ENCODE data around the gene NMNAT2. TPM values are rescaled to one million over a fixed set of nuclear protein-coding genes. Genes with fewer than 3 reads are reported as not detected.

NMNAT2 gene
- polyA plus RNA-seq, 3 donors, result 0.22 to 0.43 TPM; not detected in 1

DNA sequence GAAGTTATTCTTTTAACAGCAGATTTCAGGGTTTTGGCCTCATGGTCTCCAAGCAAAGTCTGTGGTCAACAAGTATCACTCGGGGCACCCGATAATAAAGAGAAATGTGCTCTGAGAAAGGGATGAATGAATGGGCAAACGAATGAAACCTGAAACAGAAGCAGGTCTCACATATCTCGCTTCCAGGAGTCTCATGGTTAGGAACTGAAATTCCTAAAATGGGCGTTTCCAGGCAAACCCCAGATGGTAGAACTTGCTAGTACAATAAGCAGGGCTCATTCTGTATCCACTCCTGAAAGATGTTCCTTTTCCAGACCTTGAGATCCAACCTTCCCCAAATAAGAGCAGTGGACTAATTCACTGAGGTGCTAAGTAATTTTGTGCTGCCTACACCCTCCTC is 144.9 kb downstream of the NMNAT2 start:
- Mint-ChIP-seq H3K9me3 (peaks cover 0 to 2% (median 0%) of the 10 kb centered on the region in 7 donors), H3K36me3 (no peaks in the 10 kb centered on the region), H3K27me3 (ENCODE audit: low read depth in 3 of 3) (peaks cover 0 to 2% (median 0%) of the 10 kb centered on the region in 3 donors), H3K4me1 (peaks cover 10% of the 10 kb centered on the region), H3K27ac (no peak overlapping the region), H3K4me3 (no peak overlapping the region)
- Histone ChIP-seq H3K36me3 (replicated peaks in 1 of 2; ENCODE audit: control insufficient read depth in 1 of 2, insufficient read depth in 2 of 2, low read length in 2 of 2) (no peaks in the 10 kb centered on the region), H3K4me2 (replicated peaks; ENCODE audit: extremely low read depth, low read length, poor library complexity, severe bottlenecking) (no peak overlapping the region), H2AFZ (ENCODE audit: insufficient read depth, low read depth, low read length, poor library complexity, severe bottlenecking) (no peak overlapping the region), H3K9me3 (replicated peaks in 1 of 2; ENCODE audit: control insufficient read depth in 1 of 2, insufficient read depth in 1 of 2, low read length in 2 of 2) (no peaks in the 10 kb centered on the region), H4K20me1 (ENCODE audit: insufficient read depth, low read length) (no peaks in the 10 kb centered on the region), H3K4me3 (replicated peaks in 1 of 3; ENCODE audit: low read depth in 2 of 3, low read length in 3 of 3) (no peak overlapping the region), H3K79me2 (ENCODE audit: insufficient read depth, low read length) (no peaks in the 10 kb centered on the region), H3K27me3 (ENCODE audit: control insufficient read depth in 2 of 2, insufficient read depth in 2 of 2, low read length in 2 of 2) (peaks cover 0 to 3% of the 10 kb centered on the region in 2 donors), H3K9ac (ENCODE audit: insufficient read depth, low read length, poor library complexity, severe bottlenecking) (no peak overlapping the region), H3K4me1 (ENCODE audit: control insufficient read depth in 1 of 2, insufficient read depth in 2 of 2, low read length in 2 of 2) (peaks cover 4 to 7% of the 10 kb centered on the region in 2 donors), H3K27ac (ENCODE audit: low read depth in 1 of 2, low read length in 2 of 2) (no peak overlapping the region)
- DNase-seq, result no peak
- no peak for TF ChIP-seq CTCF (IDR thresholded peaks at IDR 0.05)
- intact Hi-C loops (cut with micrococcal nuclease), result no loop called here
- 96% methylated on average over 5 of the region's 5 CpGs for WGBS (ENCODE audit: insufficient coverage)

- H3K27ac ChIP-seq (ENCODE audit: low read depth in 1 of 2, low read length in 2 of 2), result no peak overlapping the region
- no peak for DNase-seq
- H3K9me3 ChIP-seq (replicated peaks in 1 of 2; ENCODE audit: control insufficient read depth in 1 of 2, insufficient read depth in 1 of 2, low read length in 2 of 2), result no peaks in the 10 kb centered on the region
- Mint-ChIP-seq H3K27ac (peak overlapping the region in 1 of 7 donors; percentile 38), H3K9me3 (peaks cover 0 to 2% (median 0%) of the 10 kb centered on the region in 7 donors), H3K27me3 (ENCODE audit: low read depth in 3 of 3) (peaks cover 0 to 4% (median 3%) of the 10 kb centered on the region in 3 donors), H3K36me3 (no peaks in the 10 kb centered on the region), H3K4me3 (no peak overlapping the region), H3K4me1 (peaks cover 5% of the 10 kb centered on the region)
- TF ChIP-seq CTCF (IDR thresholded peaks at IDR 0.05), result no peak
- no peak overlapping the region for H3K4me2 ChIP-seq (replicated peaks; ENCODE audit: extremely low read depth, low read length, poor library complexity, severe bottlenecking)
- 100% methylated on average over 1 of the region's 4 CpGs for WGBS (ENCODE audit: insufficient coverage)
- intact Hi-C loops (cut with micrococcal nuclease), result no loop called here
- peaks cover 0 to 3% of the 10 kb centered on the region in 2 donors for H3K27me3 ChIP-seq (ENCODE audit: control insufficient read depth in 2 of 2, insufficient read depth in 2 of 2, low read length in 2 of 2)
- no peaks in the 10 kb centered on the region for H3K79me2 ChIP-seq (ENCODE audit: insufficient read depth, low read length)
- no peak overlapping the region for H3K4me3 ChIP-seq (replicated peaks in 1 of 3; ENCODE audit: low read depth in 2 of 3, low read length in 3 of 3)
- no peaks in the 10 kb centered on the region for H3K36me3 ChIP-seq (replicated peaks in 1 of 2; ENCODE audit: control insufficient read depth in 1 of 2, insufficient read depth in 2 of 2, low read length in 2 of 2)
- no peaks in the 10 kb centered on the region for H4K20me1 ChIP-seq (ENCODE audit: insufficient read depth, low read length)
- H2AFZ ChIP-seq (ENCODE audit: insufficient read depth, low read depth, low read length, poor library complexity, severe bottlenecking), result peak overlapping the region; percentile 41
- no peaks in the 10 kb centered on the region for H3K4me1 ChIP-seq (ENCODE audit: control insufficient read depth in 1 of 2, insufficient read depth in 2 of 2, low read length in 2 of 2)
- no peak overlapping the region for H3K9ac ChIP-seq (ENCODE audit: insufficient read depth, low read length, poor library complexity, severe bottlenecking)
Measured at GRCh38 chr1:183272390-183272848, 145.8 kb downstream of the NMNAT2 start.

Measured in CD14-positive monocyte (primary cell).